ENCODE data around the gene SIK3.

DNA sequence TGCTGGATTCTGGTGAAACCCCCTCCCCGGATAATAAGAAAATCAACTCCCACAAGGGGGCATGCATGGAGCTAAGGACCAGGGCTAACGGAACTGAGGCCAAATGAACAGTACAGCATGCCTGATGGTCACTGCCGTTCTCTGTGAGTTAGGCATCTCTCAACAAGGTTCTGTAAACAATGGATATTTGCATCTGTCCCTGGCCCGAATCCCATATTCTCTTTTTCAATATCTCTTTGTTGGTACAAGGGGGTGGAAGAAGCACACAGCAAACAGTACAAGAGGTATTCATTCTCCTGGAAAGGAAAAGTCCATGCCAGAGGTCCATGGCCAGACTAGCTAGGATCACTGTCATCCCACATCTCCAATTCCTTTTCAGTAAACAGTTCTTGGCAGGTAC lies 228.6 kb downstream of the SIK3 start:
- TF ChIP-seq POLR2AphosphoS5 (IDR thresholded peaks at IDR 0.05; ENCODE audit: low read depth): no peak
- TF ChIP-seq, protein P1, sequence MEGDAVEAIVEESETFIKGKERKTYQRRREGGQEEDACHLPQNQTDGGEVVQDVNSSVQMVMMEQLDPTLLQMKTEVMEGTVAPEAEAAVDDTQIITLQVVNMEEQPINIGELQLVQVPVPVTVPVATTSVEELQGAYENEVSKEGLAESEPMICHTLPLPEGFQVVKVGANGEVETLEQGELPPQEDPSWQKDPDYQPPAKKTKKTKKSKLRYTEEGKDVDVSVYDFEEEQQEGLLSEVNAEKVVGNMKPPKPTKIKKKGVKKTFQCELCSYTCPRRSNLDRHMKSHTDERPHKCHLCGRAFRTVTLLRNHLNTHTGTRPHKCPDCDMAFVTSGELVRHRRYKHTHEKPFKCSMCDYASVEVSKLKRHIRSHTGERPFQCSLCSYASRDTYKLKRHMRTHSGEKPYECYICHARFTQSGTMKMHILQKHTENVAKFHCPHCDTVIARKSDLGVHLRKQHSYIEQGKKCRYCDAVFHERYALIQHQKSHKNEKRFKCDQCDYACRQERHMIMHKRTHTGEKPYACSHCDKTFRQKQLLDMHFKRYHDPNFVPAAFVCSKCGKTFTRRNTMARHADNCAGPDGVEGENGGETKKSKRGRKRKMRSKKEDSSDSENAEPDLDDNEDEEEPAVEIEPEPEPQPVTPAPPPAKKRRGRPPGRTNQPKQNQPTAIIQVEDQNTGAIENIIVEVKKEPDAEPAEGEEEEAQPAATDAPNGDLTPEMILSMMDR (conservative IDR thresholded peaks at IDR 0.05; ENCODE audit: low read depth in 2 of 2): peak in 1 of 2 experiments; percentile 34; a peak in 2 of 4 replicates
- TF ChIP-seq EZH2 (IDR thresholded peaks at IDR 0.05; ENCODE audit: low read depth, unreplicated experiment): no peak
- no peak for TF ChIP-seq CREB1 (CRISPR knock-in tag; IDR thresholded peaks at IDR 0.05; ENCODE audit: low read depth)
- TF ChIP-seq ZNF331 (CRISPR knock-in tag; IDR thresholded peaks at IDR 0.05; ENCODE audit: low read depth): no peak
- TF ChIP-seq, protein P2, sequence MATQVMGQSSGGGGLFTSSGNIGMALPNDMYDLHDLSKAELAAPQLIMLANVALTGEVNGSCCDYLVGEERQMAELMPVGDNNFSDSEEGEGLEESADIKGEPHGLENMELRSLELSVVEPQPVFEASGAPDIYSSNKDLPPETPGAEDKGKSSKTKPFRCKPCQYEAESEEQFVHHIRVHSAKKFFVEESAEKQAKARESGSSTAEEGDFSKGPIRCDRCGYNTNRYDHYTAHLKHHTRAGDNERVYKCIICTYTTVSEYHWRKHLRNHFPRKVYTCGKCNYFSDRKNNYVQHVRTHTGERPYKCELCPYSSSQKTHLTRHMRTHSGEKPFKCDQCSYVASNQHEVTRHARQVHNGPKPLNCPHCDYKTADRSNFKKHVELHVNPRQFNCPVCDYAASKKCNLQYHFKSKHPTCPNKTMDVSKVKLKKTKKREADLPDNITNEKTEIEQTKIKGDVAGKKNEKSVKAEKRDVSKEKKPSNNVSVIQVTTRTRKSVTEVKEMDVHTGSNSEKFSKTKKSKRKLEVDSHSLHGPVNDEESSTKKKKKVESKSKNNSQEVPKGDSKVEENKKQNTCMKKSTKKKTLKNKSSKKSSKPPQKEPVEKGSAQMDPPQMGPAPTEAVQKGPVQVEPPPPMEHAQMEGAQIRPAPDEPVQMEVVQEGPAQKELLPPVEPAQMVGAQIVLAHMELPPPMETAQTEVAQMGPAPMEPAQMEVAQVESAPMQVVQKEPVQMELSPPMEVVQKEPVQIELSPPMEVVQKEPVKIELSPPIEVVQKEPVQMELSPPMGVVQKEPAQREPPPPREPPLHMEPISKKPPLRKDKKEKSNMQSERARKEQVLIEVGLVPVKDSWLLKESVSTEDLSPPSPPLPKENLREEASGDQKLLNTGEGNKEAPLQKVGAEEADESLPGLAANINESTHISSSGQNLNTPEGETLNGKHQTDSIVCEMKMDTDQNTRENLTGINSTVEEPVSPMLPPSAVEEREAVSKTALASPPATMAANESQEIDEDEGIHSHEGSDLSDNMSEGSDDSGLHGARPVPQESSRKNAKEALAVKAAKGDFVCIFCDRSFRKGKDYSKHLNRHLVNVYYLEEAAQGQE (IDR thresholded peaks at IDR 0.05; ENCODE audit: unreplicated experiment): no peak
- TF ChIP-seq EZH2phosphoT487 (IDR thresholded peaks at IDR 0.05; ENCODE audit: unreplicated experiment): no peak
- no peak for TF ChIP-seq JUNB (IDR thresholded peaks at IDR 0.05; ENCODE audit: unreplicated experiment)
- TF ChIP-seq, protein P3, sequence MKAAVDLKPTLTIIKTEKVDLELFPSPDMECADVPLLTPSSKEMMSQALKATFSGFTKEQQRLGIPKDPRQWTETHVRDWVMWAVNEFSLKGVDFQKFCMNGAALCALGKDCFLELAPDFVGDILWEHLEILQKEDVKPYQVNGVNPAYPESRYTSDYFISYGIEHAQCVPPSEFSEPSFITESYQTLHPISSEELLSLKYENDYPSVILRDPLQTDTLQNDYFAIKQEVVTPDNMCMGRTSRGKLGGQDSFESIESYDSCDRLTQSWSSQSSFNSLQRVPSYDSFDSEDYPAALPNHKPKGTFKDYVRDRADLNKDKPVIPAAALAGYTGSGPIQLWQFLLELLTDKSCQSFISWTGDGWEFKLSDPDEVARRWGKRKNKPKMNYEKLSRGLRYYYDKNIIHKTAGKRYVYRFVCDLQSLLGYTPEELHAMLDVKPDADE (IDR thresholded peaks at IDR 0.05): no peak
- TF ChIP-seq, protein P4, sequence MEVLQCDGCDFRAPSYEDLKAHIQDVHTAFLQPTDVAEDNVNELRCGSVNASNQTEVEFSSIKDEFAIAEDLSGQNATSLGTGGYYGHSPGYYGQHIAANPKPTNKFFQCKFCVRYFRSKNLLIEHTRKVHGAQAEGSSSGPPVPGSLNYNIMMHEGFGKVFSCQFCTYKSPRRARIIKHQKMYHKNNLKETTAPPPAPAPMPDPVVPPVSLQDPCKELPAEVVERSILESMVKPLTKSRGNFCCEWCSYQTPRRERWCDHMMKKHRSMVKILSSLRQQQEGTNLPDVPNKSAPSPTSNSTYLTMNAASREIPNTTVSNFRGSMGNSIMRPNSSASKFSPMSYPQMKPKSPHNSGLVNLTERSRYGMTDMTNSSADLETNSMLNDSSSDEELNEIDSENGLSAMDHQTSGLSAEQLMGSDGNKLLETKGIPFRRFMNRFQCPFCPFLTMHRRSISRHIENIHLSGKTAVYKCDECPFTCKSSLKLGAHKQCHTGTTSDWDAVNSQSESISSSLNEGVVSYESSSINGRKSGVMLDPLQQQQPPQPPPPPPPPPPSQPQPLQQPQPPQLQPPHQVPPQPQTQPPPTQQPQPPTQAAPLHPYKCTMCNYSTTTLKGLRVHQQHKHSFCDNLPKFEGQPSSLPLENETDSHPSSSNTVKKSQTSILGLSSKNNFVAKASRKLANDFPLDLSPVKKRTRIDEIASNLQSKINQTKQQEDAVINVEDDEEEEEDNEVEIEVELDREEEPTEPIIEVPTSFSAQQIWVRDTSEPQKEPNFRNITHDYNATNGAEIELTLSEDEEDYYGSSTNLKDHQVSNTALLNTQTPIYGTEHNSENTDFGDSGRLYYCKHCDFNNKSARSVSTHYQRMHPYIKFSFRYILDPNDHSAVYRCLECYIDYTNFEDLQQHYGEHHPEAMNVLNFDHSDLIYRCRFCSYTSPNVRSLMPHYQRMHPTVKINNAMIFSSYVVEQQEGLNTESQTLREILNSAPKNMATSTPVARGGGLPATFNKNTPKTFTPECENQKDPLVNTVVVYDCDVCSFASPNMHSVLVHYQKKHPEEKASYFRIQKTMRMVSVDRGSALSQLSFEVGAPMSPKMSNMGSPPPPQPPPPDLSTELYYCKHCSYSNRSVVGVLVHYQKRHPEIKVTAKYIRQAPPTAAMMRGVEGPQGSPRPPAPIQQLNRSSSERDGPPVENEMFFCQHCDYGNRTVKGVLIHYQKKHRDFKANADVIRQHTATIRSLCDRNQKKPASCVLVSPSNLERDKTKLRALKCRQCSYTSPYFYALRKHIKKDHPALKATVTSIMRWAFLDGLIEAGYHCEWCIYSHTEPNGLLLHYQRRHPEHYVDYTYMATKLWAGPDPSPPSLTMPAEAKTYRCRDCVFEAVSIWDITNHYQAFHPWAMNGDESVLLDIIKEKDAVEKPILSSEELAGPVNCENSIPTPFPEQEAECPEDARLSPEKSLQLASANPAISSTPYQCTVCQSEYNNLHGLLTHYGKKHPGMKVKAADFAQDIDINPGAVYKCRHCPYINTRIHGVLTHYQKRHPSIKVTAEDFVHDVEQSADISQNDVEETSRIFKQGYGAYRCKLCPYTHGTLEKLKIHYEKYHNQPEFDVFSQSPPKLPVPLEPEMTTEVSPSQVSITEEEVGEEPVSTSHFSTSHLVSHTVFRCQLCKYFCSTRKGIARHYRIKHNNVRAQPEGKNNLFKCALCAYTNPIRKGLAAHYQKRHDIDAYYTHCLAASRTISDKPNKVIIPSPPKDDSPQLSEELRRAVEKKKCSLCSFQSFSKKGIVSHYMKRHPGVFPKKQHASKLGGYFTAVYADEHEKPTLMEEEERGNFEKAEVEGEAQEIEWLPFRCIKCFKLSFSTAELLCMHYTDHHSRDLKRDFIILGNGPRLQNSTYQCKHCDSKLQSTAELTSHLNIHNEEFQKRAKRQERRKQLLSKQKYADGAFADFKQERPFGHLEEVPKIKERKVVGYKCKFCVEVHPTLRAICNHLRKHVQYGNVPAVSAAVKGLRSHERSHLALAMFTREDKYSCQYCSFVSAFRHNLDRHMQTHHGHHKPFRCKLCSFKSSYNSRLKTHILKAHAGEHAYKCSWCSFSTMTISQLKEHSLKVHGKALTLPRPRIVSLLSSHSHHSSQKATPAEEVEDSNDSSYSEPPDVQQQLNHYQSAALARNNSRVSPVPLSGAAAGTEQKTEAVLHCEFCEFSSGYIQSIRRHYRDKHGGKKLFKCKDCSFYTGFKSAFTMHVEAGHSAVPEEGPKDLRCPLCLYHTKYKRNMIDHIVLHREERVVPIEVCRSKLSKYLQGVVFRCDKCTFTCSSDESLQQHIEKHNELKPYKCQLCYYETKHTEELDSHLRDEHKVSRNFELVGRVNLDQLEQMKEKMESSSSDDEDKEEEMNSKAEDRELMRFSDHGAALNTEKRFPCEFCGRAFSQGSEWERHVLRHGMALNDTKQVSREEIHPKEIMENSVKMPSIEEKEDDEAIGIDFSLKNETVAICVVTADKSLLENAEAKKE (CRISPR knock-in tag; IDR thresholded peaks at IDR 0.05): no peak
- TF ChIP-seq ZNF114 (CRISPR knock-in tag; IDR thresholded peaks at IDR 0.05): no peak

All from GM23338 (cell line).